Esophagus (tissue), 2 donors: ENCODE results near the gene EIF4G3. TPM values are rescaled to one million over a fixed set of nuclear protein-coding genes. Genes with fewer than 3 reads are reported as not detected.

Experiments
- H3K27ac ChIP-seq, 2 donors: one replicate each; pipeline ENCODE4 v1.5.1; 2013; ENCODE audit warnings: low read depth in 2 of 2, mild to moderate bottlenecking in 2 of 2, inconsistent platforms in 1 of 2, low read length in 1 of 2, moderate library complexity in 1 of 2
- H3K27me3 ChIP-seq, 2 donors: one replicate each; pipeline ENCODE4 v1.6.1; 2013; ENCODE audit warnings: low read length in 2 of 2, control low read depth in 1 of 2, mild to moderate bottlenecking in 1 of 2; ENCODE audit not compliant: insufficient read depth in 2 of 2, control insufficient read depth in 1 of 2
- H3K36me3 ChIP-seq, 2 donors: one replicate each; pipeline ENCODE4 v1.6.1; 2013; ENCODE audit warnings: low read length in 1 of 2; ENCODE audit not compliant: control insufficient read depth in 2 of 2, insufficient read depth in 2 of 2
- H3K4me1 ChIP-seq, 2 donors: one replicate each; pipeline ENCODE4 v1.6.1; 2013; ENCODE audit warnings: low read length in 1 of 2; ENCODE audit not compliant: control insufficient read depth in 2 of 2, insufficient read depth in 2 of 2
- H3K4me3 ChIP-seq, 2 donors: one replicate each; pipeline ENCODE4 v1.5.1; 2013; ENCODE audit warnings: low read length in 2 of 2, mild to moderate bottlenecking in 2 of 2, low read depth in 1 of 2, moderate library complexity in 1 of 2
- H3K9me3 ChIP-seq, 2 donors: one replicate each; pipeline ENCODE4 v1.6.1; 2013; ENCODE audit warnings: mild to moderate bottlenecking in 2 of 2, low read depth in 1 of 2, low read length in 1 of 2, moderate library complexity in 1 of 2; ENCODE audit not compliant: control insufficient read depth in 2 of 2, insufficient read depth in 1 of 2
- WGBS, 2 donors: extraction: QIAGEN DNeasy Blood & Tissue Kit; methylation state at CpG; one replicate each; pipeline ENCODE4 v1.1.7; 2013; 5-methylcytosine and 5-hydroxymethylcytosine counted together
- polyA plus RNA-seq, 2 donors: library from polyadenylated mRNA; stranded (reverse); fragments of 200-250 nt; gene quantifications; one replicate each; pipeline ENCODE4 v1.2.3, GENCODE V29; 2013
- donor health status: healthy with polysubstance abuse.
- donor health status: Bipolar disorder and iron deficiency.

Gene EIF4G3
- polyA plus RNA-seq, 2 donors, result 15.7 to 22.3 TPM

DNA sequence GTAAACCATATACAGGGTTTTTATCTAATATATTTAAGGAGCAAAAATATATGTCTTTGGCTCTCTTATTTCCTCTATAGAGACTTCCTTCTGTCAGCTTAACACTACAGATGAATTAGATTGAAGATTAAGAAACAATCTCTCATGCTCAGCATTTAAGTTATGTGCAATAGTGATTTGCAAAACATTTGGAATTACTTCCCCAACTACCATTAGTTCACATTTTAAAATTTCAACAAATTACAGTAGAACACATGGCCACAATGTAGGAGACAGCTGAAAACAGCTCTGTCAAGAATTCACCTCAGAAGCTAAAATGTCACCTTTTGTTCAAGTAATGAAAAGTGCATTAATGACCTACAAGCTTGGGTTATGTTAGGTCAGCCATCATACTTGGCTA, 177.9 kb downstream of the EIF4G3 start:
- Histone ChIP-seq H3K4me3 (no peak overlapping the region), H3K4me1 (no peaks in the 10 kb centered on the region), H3K9me3 (no peaks in the 10 kb centered on the region), H3K36me3 (no peaks in the 10 kb centered on the region), H3K27ac (no peak overlapping the region), H3K27me3 (no peaks in the 10 kb centered on the region)

DNA sequence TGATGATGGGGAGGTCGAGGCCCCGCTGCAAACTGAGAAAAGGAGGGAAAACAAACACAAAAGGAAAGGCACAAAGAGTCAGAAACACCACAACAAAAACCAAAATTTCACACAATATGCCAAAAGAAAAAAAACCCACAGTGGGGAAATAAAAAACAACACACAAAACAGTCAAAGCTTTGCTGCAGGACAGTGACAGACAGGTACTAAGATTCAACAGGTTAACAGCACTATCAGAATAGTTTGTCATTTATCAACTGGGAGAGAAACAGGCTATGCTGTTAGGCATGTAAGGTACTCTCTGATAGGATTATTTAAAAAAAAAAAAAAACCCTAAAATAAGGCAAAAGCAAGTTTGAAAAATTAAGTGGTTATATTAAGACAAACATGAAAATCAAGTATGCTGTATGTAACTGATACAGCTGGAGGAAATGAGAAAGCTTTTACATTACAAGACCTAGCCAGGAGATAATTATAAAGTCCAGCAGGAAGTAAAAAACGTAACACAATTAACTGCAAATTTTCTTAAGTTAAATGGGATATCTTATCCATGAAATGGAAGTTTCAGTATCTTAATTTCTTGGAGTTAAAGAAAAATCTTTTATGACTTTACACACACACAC, 179.0 kb downstream of the EIF4G3 start:
- WGBS, 2 donors, result 81 to 85% methylated on average over 3 of the region's 3 CpGs
- H3K4me1 ChIP-seq, result no peaks in the 10 kb centered on the region
- no peaks in the 10 kb centered on the region for H3K36me3 ChIP-seq
- no peaks in the 10 kb centered on the region for H3K27me3 ChIP-seq
- no peaks in the 10 kb centered on the region for H3K9me3 ChIP-seq
- no peak overlapping the region for H3K4me3 ChIP-seq
- no peak overlapping the region for H3K27ac ChIP-seq

- H3K9me3 ChIP-seq, result no peaks in the 10 kb centered on the region
- no peak overlapping the region for H3K4me3 ChIP-seq
- no peaks in the 10 kb centered on the region for H3K27me3 ChIP-seq
- H3K36me3 ChIP-seq, result no peaks in the 10 kb centered on the region
- no peak overlapping the region for H3K27ac ChIP-seq
- no peaks in the 10 kb centered on the region for H3K4me1 ChIP-seq
Observed at GRCh38 chr1:20996554-20996953, 180.1 kb downstream of the EIF4G3 start.

- Histone ChIP-seq H3K4me1 (no peaks in the 10 kb centered on the region), H3K27ac (no peak overlapping the region), H3K27me3 (no peaks in the 10 kb centered on the region), H3K4me3 (no peak overlapping the region), H3K9me3 (no peaks in the 10 kb centered on the region), H3K36me3 (no peaks in the 10 kb centered on the region)
- WGBS, 2 donors, result 80 to 83% methylated on average over 5 of the region's 5 CpGs
Observed at GRCh38 chr1:20993716-20994575, 182.8 kb downstream of the EIF4G3 start.

- no peak overlapping the region for H3K27ac ChIP-seq
- no peaks in the 10 kb centered on the region for H3K27me3 ChIP-seq
- WGBS, 2 donors, result 71 to 75% methylated on average over 2 of the region's 2 CpGs
- H3K36me3 ChIP-seq, result no peaks in the 10 kb centered on the region
- no peak overlapping the region for H3K4me3 ChIP-seq
- no peaks in the 10 kb centered on the region for H3K4me1 ChIP-seq
- H3K9me3 ChIP-seq, result no peaks in the 10 kb centered on the region
Observed at GRCh38 chr1:20992322-20993056, 184.2 kb downstream of the EIF4G3 start.

GRCh38 chr1:20988943-20989342, 187.8 kb downstream of the EIF4G3 start:
- Histone ChIP-seq H3K4me1 (no peaks in the 10 kb centered on the region), H3K27me3 (no peaks in the 10 kb centered on the region), H3K36me3 (no peaks in the 10 kb centered on the region), H3K27ac (no peak overlapping the region), H3K9me3 (no peaks in the 10 kb centered on the region), H3K4me3 (no peak overlapping the region)
- 90 to 98% methylated on average over 6 of the region's 6 CpGs for WGBS, 2 donors

- H3K4me3 ChIP-seq, result no peak overlapping the region
- H3K4me1 ChIP-seq, result no peaks in the 10 kb centered on the region
- no peaks in the 10 kb centered on the region for H3K27me3 ChIP-seq
- no peak overlapping the region for H3K27ac ChIP-seq
- no peaks in the 10 kb centered on the region for H3K36me3 ChIP-seq
- H3K9me3 ChIP-seq, result no peaks in the 10 kb centered on the region
Observed at GRCh38 chr1:20987831-20988825, 188.6 kb downstream of the EIF4G3 start.

DNA sequence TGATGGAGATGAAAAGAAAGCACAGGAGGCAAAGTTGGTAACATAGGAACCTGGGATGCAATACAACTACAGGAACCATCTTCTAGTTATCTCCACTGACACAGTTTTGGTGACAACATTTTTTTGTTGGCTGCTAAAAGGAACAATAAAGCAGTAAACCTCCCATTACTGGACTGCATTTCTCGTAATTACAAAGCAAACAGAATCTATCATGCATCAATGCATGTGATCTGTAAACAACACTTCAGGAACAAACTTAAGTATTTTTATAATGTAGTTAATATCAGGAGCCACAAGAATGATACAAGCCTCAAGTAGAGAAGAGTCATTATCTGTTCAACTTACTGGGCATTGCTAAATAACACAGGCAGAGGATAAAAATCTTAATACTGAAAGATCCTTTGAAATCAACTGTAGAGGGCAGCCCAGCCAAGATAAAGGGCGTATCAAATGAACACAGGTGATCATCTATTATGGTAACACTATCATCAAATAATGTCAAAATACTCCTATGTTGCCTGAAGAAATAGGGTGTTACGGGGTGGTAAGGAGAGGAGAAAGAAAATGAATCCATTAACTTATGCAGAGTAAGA, 193.3 kb downstream of the EIF4G3 start:
- Histone ChIP-seq H3K4me1 (no peaks in the 10 kb centered on the region), H3K27me3 (no peaks in the 10 kb centered on the region), H3K36me3 (no peaks in the 10 kb centered on the region), H3K9me3 (no peaks in the 10 kb centered on the region), H3K4me3 (no peak overlapping the region), H3K27ac (no peak overlapping the region)
- WGBS, 2 donors, result 89 to 93% methylated on average over 3 of the region's 3 CpGs

- Histone ChIP-seq H3K27ac (no peak overlapping the region), H3K27me3 (no peaks in the 10 kb centered on the region), H3K4me3 (no peak overlapping the region), H3K9me3 (no peaks in the 10 kb centered on the region), H3K36me3 (no peaks in the 10 kb centered on the region), H3K4me1 (no peaks in the 10 kb centered on the region)
Observed at GRCh38 chr1:20982316-20982715, 194.4 kb downstream of the EIF4G3 start.
